B cell (primary cell): Measurements from ENCODE around the gene RABGAP1L. TPM values are rescaled to one million over a fixed set of nuclear protein-coding genes. Genes with fewer than 3 reads are reported as not detected.

Experiments
- ATAC-seq: fragments of 200-7000 bp; cut with Tn5 transposase; one replicate; pipeline ENCODE4 v1.10.0; 2021; ENCODE audit warnings: low read depth, mild to moderate bottlenecking, moderate number of reproducible peaks, moderate library complexity
- CTCF ChIA-PET: fragments of 350-600 bp; sonication (Branson Sonifier 250); formaldehyde crosslinking; loops from one replicate; lab custom pipeline; 2021; ENCODE audit warnings: antibody characterized with exemption, inconsistent platforms; lab: Charles Lee
- POLR2A ChIA-PET: fragments of 350-600 bp; sonication (Branson Sonifier 250); formaldehyde crosslinking; loops from one replicate; lab custom pipeline; 2021; ENCODE audit warnings: antibody characterized with exemption; lab: Charles Lee
- DNase-seq: peaks from one replicate; pipeline ENCODE4 v3.0.0; 2013
- H2AFZ ChIP-seq: 2 replicates; pipeline ENCODE4 v1.6.1; 2012; ENCODE audit warnings: mild to moderate bottlenecking, low read depth, low read length; ENCODE audit not compliant: insufficient read depth, poor library complexity, severe bottlenecking
- H3K27ac ChIP-seq, 2 donors: 1 replicate in 1 of 2; 2 replicates in 1 of 2; pipeline ENCODE4 v1.5.1; 2012 to 2013; ENCODE audit warnings: low read length in 2 of 2, mild to moderate bottlenecking in 2 of 2, moderate library complexity in 1 of 2
- H3K27me3 ChIP-seq, 4 experiments: fragments of 200-600 bp in 1 of 4; sonication (generic) in 1 of 4; replicated peaks in 1 of 4; 1 replicate in 2 of 4; 2 replicates in 2 of 4; pipeline versions ENCODE4 v1.6.1 to v1.7.0; 2013 to 2016; ENCODE audit warnings: low read length in 3 of 4, mild to moderate bottlenecking in 2 of 4, mixed read lengths in 1 of 4, moderate library complexity in 1 of 4; ENCODE audit not compliant: insufficient read depth in 4 of 4, control insufficient read depth in 3 of 4; ENCODE audit errors: control extremely low read depth in 1 of 4
- H3K36me3 ChIP-seq, 2 experiments: replicated peaks in 1 of 2; 1 replicate in 1 of 2; 2 replicates in 1 of 2; pipeline versions ENCODE4 v1.6.1 to v1.7.1; 2013; ENCODE audit warnings: low read length in 1 of 2; ENCODE audit not compliant: insufficient read depth in 2 of 2, control insufficient read depth in 1 of 2; ENCODE audit errors: control extremely low read depth in 1 of 2, extremely low read depth in 1 of 2
- H3K4me1 ChIP-seq, 2 donors: fragments of 200-600 bp in 1 of 2; sonication (generic) in 1 of 2; 1 replicate in 1 of 2; 2 replicates in 1 of 2; pipeline versions ENCODE4 v1.5.1 to v1.6.1; 2013 to 2017; ENCODE audit warnings: low read length in 2 of 2; ENCODE audit not compliant: control insufficient read depth in 2 of 2, insufficient read depth in 2 of 2
- H3K4me2 ChIP-seq: replicated peaks from 2 replicates; pipeline ENCODE3; 2012; ENCODE audit warnings: mild to moderate bottlenecking, low read depth, low read length; ENCODE audit not compliant: poor library complexity, severe bottlenecking
- H3K4me3 ChIP-seq, 5 experiments: fragments of 200-600 bp in 1 of 5; sonication (generic) in 1 of 5; 1 replicate in 3 of 5; 2 replicates in 2 of 5; pipeline versions ENCODE4 v1.5.1 to v1.7.0; 2011 to 2016; ENCODE audit warnings: low read length in 4 of 5, mild to moderate bottlenecking in 4 of 5, low read depth in 2 of 5, control low read depth in 1 of 5, moderate library complexity in 1 of 5; ENCODE audit not compliant: insufficient read depth in 1 of 5; ENCODE audit errors: control extremely low read depth in 1 of 5, extremely low read depth in 1 of 5
- H3K79me2 ChIP-seq: fragments of 200-600 bp; sonication (generic); one replicate; pipeline ENCODE4 v1.6.0; 2016; ENCODE audit warnings: low read length; ENCODE audit not compliant: control insufficient read depth, insufficient read depth
- H3K9ac ChIP-seq: fragments of 200-600 bp; sonication (generic); 2 replicates; pipeline ENCODE4 v1.6.1; 2017; ENCODE audit warnings: mild to moderate bottlenecking, low read length, moderate library complexity
- H3K9me3 ChIP-seq, 3 donors: one replicate each; pipeline versions ENCODE4 v1.6.1 to v1.7.1; 2013; ENCODE audit warnings: low read length in 2 of 3; ENCODE audit not compliant: control insufficient read depth in 2 of 3, insufficient read depth in 1 of 3; ENCODE audit errors: control extremely low read depth in 1 of 3
- H4K20me1 ChIP-seq: 2 replicates; pipeline ENCODE4 v1.6.0; 2012; ENCODE audit warnings: mild to moderate bottlenecking, low read length; ENCODE audit not compliant: insufficient read depth, control insufficient read depth, poor library complexity, severe bottlenecking
- H3K27ac Mint-ChIP-seq: one replicate; pipeline ENCODE4 v1.8.0; 2021; ENCODE audit warnings: mixed read lengths
- H3K27me3 Mint-ChIP-seq: one replicate; pipeline ENCODE4 v1.8.0; 2021; ENCODE audit warnings: mixed read lengths
- H3K4me1 Mint-ChIP-seq: one replicate; pipeline ENCODE4 v1.8.0; 2021; ENCODE audit warnings: mixed read lengths
- H3K4me3 Mint-ChIP-seq: one replicate; pipeline ENCODE4 v1.8.0; 2021; ENCODE audit warnings: mixed read lengths
- H3K9me3 Mint-ChIP-seq: one replicate; pipeline ENCODE4 v1.8.0; 2022; ENCODE audit warnings: mixed read lengths; ENCODE audit not compliant: insufficient read depth
- EZH2 ChIP-seq: IDR thresholded peaks from 2 replicates; pipeline ENCODE4 v1.6.1; 2012; ENCODE audit warnings: borderline replicate concordance, low read depth, mild to moderate bottlenecking, moderate library complexity, low read length; ENCODE audit not compliant: insufficient read depth, poor library complexity, severe bottlenecking
- WGBS: methylation state at CpG from one replicate; pipeline ENCODE4 v1.1.5; 2013; ENCODE audit warnings: missing lambda C conversion rate; ENCODE audit not compliant: insufficient coverage; 5-methylcytosine and 5-hydroxymethylcytosine counted together
- intact Hi-C: fragments of 100-400 bp; cut with micrococcal nuclease; formaldehyde crosslinking; loops from one replicate; pipeline ENCODE4 v1.10.0; 2022
- polyA plus RNA-seq: library from polyadenylated mRNA; depleted of rRNA; stranded (reverse); fragments of >200 nt; gene quantifications from 2 replicates; pipeline ENCODE4 v1.2.3, GENCODE V29; 2012
- total RNA-seq, 2 donors: library from RNA; stranded (reverse); fragments of 120-200 nt in 1 of 2; gene quantifications; 1 replicate in 1 of 2; 2 replicates in 1 of 2; pipeline versions ENCODE4 v1.2.3 to v1.2.4, GENCODE V29; 2013 to 2022
- TF ChIP-seq, protein P1 (sequence below): fragments of 200-600 bp; IDR thresholded peaks from one replicate; pipeline ENCODE4 v1.8.0; 2022; ENCODE audit warnings: antibody characterized with exemption, mild to moderate bottlenecking

RABGAP1L gene
- total and polyA plus RNA-seq, 2 donors (not counting 1 experiment from before 2014, with no cell fraction given): 34.9 to 159 TPM

DNA sequence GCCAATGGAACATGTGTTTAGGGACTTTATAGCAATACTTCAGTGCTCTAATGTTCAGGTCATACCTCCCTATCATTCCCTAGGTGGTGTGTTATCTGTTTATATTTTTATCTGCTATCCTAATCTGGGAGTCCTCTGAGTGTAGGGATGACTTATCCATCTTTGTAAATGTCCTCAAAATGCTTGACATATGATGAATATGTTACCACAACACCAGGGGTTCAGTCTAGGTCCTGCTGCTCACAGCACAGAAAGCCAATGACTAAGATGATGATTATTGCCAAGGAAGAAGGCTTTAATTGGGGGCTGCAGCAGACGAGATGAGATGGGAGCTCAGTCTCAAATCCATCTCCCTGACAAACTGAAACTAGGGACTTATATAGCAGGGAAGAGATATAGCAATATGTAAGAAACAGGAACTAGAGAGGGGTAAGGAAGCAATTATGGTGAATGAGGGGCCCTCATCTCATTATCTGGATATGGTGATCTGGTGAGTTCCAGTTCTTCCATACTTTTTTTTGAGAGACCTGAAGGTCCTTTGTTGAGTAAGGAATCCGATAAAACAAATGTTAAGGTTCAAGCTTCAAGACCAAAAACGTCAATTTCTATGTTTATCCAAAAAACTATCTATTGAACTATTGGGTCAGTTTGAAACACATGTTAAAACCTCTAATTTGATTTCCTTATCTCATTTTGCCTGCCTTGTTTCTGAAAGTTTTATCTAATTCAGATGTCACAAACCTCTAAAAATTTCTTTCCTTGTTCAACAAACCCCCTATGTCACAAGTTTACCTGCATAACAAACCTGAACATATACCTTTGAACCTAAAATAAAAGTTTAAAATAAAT, 583.7 kb downstream of the RABGAP1L start:
- TF ChIP-seq, protein P1, sequence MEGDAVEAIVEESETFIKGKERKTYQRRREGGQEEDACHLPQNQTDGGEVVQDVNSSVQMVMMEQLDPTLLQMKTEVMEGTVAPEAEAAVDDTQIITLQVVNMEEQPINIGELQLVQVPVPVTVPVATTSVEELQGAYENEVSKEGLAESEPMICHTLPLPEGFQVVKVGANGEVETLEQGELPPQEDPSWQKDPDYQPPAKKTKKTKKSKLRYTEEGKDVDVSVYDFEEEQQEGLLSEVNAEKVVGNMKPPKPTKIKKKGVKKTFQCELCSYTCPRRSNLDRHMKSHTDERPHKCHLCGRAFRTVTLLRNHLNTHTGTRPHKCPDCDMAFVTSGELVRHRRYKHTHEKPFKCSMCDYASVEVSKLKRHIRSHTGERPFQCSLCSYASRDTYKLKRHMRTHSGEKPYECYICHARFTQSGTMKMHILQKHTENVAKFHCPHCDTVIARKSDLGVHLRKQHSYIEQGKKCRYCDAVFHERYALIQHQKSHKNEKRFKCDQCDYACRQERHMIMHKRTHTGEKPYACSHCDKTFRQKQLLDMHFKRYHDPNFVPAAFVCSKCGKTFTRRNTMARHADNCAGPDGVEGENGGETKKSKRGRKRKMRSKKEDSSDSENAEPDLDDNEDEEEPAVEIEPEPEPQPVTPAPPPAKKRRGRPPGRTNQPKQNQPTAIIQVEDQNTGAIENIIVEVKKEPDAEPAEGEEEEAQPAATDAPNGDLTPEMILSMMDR: no peak
- no peak for TF ChIP-seq EZH2
- ChIA-PET POLR2A (no interaction called here), CTCF (interaction anchor here (0.6 to 13.6 kb wide), 8 partner anchors 11 to 625 kb away, joined by 3 to 109 read pairs (median 4); no protein-coding TSS in a partner anchor)
- Histone ChIP-seq H3K4me2 (no peak overlapping the region), H3K79me2 (no peaks in the 10 kb centered on the region), H2AFZ (no peak overlapping the region), H3K36me3 (no peaks in the 10 kb centered on the region), H3K4me3 (no peak overlapping the region), H3K27ac (no peak overlapping the region), H3K9me3 (peaks cover 0 to 3% (median 0%) of the 10 kb centered on the region in 3 donors), H3K9ac (no peak overlapping the region), H4K20me1 (no peaks in the 10 kb centered on the region), H3K27me3 (no peaks in the 10 kb centered on the region), H3K4me1 (peaks cover 0 to 10% of the 10 kb centered on the region in 2 donors)
- Mint-ChIP-seq H3K9me3 (no peaks in the 10 kb centered on the region), H3K4me1 (peaks cover 38% of the 10 kb centered on the region), H3K27me3 (no peaks in the 10 kb centered on the region), H3K4me3 (no peak overlapping the region), H3K27ac (peak overlapping the region; percentile 34)
- ATAC-seq: no peak
- 100% methylated on average over 1 of the region's 3 CpGs for WGBS
- peak; percentile 10 for DNase-seq
- intact Hi-C loops: loop anchor here (5.0 to 10.0 kb wide), 2 partner anchors 648 to 2001 kb away; no protein-coding TSS in a partner anchor
